GM21526 (cell line): ENCODE results near the gene TFAP2B.

Experiments
- ATAC-seq: cut with Tn5 transposase; IDR thresholded peaks from one replicate; pipeline ENCODE4 v1.9.1; 2021; ENCODE audit warnings: moderate library complexity; ENCODE audit not compliant: unreplicated experiment, low FRiP score

TFAP2B gene

GRCh38 chr6:50823094-50823920, 4.6 kb downstream of the TFAP2B start:
- no peak for ATAC-seq

- ATAC-seq, result no peak
Measured at GRCh38 chr6:50824552-50824951, 5.9 kb downstream of the TFAP2B start.

- ATAC-seq, result no peak
Measured at GRCh38 chr6:50825375-50826036, 6.8 kb downstream of the TFAP2B start.

- no peak for ATAC-seq
Measured at GRCh38 chr6:50826037-50826761, 7.5 kb downstream of the TFAP2B start.

GRCh38 chr6:50826803-50827202, 8.1 kb downstream of the TFAP2B start:
- no peak for ATAC-seq

DNA sequence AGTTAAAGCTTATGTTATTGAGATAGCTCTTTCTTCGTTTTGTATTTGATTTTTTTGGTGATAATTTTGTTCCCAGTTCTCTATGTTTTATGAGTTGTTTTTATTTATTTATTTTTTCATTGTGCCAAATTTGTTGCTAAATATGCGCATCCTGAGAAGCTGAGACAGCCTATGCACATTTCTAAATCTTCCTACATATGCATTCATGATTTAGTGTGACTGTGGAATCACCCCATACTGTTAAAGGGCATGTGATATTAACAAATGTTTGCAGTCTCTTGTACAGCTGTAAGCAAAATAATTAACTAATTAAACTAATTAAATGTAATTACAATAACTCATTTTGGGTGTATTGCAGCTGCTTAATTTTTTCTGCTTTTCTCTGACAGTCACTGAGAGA, 10.4 kb downstream of the TFAP2B start:
- ATAC-seq, result no peak

DNA sequence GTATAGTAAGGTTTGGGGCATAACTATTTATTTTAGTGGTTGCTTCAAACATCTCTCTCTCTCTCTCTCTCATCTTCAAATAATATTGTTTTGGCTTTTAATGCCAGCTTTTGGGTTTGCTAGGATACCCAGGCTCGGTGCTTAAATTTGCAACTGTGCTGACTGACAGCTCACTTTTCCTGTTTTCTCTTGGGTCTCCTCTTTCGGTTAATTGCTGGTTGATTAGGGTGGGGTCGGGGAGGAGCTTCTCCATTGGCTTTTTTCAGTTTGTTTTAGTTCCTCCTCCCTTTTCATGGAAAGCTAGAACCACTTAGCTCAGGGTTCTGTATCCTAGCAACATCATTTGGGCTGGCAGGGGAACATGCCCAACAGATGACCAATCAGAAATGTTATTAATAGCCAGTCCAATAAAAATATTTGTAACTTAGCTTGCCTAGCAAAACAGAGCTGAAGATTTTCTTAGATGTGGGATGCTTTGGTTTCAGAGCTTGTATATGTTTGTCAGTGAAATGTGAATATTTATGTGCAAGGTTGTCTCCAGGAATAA, 11.3 kb downstream of the TFAP2B start:
- no peak for ATAC-seq

GRCh38 chr6:50831186-50831585, 12.5 kb downstream of the TFAP2B start:
- no peak for ATAC-seq

DNA sequence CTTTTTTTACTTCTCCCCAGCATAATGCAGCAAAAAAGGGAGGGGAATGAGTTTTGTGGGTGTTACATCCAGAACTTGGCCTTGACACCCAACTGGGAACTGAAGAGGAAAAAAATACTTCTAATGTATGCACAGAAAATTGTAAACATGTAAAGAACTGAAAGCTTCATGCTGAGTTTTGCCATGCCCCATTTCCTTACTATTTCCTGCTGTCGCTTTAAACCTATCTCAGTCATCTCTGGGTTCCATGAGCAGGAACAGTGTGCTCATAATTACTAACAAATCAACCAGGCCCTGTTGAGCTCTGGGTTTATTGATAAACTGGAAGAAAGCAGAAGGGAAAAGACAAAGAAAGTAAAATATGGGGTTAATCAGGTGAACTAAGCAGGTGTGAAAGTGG, 14.2 kb downstream of the TFAP2B start:
- no peak for ATAC-seq

GRCh38 chr6:50834929-50835410, 16.3 kb downstream of the TFAP2B start:
- ATAC-seq, result no peak

GRCh38 chr6:50836231-50836630, 17.6 kb downstream of the TFAP2B start:
- no peak for ATAC-seq

DNA sequence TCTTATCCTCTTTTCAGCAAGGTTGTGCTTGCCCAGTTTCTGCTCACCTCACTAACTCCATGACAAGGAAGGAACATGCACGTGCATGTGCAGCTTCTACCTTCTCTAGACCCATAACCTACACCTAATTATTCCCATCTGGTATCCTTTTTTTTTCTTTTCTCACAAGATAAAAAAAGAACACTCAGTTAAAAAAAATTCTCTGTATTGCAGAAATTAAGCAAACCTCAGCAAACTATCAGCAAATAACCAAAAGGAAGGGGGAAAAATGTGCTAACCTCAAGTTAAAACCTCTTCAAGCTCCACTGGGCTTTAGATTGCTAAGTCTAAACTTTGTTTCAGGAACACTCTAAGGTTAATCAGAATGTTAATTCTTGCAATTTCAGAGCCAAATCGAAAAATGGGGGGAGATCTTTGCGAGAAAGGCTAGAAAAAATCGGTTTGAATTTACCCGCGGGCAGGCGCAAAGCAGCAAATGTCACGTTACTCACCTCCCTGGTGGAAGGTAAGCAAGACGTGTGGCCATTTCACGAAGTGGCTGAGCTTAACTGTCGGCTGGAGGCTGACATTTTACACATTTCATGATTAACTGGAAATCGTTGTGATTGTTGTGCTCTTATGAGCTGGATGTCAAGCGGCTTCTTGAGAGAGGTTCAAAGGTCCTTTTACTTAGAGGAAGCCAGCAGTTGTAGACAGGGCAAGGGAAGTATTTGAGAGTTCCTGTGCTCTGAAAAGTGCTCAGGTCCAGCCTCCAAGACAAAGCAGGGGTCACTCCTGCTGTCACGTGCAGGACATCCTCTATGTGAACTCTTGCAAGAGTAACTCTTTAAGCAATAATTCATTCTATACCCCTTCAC, 19.1 kb downstream of the TFAP2B start:
- ATAC-seq, result no peak

GRCh38 chr6:50840112-50840810, 21.6 kb downstream of the TFAP2B start:
- no peak for ATAC-seq

- ATAC-seq, result no peak
Measured at GRCh38 chr6:50840811-50841192, 22.1 kb downstream of the TFAP2B start.

- ATAC-seq, result no peak
Measured at GRCh38 chr6:50842446-50842845, 23.8 kb downstream of the TFAP2B start.

- no peak for ATAC-seq
Measured at GRCh38 chr6:50842861-50843384, 24.3 kb downstream of the TFAP2B start.

DNA sequence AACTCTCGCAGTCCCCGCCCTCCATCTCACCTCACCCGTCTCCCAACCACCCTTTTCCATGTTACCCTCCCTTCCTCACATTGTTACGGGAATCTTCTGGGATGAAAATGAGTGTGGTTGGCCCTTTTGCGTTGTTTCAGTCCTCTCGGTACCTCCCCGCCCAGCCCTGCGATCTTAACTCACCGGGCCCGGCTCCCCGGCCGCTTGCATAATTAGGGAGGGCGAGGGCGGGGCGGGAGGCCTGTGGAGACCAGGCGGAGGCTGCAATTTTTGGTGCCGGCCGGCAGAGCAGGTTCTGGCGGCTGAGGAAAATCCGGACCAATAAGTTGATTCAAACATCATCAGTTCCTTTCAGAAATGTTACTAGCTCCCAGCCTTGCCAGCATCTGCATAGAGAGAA, 25.2 kb downstream of the TFAP2B start:
- ATAC-seq, result no peak

DNA sequence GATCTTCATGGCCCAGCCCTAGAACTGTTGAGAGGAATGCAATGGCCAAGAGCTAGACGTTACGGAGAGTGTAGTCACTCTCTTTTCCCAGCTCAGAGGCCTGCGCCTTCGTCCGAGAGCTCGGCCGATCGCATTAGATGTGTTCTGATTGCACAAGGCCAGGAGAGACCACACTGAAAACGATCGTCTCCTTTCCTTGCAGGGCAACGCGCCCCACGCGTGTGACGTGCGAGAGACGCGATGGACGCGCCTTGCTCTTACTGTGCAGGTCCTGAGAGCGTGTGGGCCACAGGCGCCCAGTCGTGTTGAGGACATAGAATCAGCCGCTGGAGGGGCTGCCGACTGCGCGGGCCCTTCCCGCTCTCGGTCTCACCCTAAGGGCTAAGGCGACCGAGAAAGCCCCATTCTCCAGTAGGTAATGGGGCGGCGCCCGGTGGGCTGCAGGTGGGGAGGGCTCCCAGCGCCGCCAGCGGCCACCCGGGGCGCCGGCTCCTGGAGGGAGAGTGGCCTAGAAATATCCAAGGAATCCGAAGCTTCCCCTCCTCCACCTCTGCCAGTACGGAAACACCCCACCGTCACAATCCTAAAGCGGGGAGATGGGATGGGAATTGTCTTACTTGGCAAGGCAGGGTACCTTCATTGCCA, 26.9 kb downstream of the TFAP2B start:
- ATAC-seq, result no peak
